C4-2B (cell line): Measurements from ENCODE around the gene RANBP3.

Experiments
- ZFX ChIP-seq: fragments of 450-650 bp; IDR thresholded peaks from 2 replicates; pipeline ENCODE4 v1.6.1; 2017
- TF ChIP-seq, protein P1 (sequence below): fragments of 450-650 bp; conservative IDR thresholded peaks from 2 replicates; pipeline ENCODE4 v1.5.1; 2017; ENCODE audit warnings: mild to moderate bottlenecking

- no peak for TF ChIP-seq ZFX
- TF ChIP-seq, protein P1, sequence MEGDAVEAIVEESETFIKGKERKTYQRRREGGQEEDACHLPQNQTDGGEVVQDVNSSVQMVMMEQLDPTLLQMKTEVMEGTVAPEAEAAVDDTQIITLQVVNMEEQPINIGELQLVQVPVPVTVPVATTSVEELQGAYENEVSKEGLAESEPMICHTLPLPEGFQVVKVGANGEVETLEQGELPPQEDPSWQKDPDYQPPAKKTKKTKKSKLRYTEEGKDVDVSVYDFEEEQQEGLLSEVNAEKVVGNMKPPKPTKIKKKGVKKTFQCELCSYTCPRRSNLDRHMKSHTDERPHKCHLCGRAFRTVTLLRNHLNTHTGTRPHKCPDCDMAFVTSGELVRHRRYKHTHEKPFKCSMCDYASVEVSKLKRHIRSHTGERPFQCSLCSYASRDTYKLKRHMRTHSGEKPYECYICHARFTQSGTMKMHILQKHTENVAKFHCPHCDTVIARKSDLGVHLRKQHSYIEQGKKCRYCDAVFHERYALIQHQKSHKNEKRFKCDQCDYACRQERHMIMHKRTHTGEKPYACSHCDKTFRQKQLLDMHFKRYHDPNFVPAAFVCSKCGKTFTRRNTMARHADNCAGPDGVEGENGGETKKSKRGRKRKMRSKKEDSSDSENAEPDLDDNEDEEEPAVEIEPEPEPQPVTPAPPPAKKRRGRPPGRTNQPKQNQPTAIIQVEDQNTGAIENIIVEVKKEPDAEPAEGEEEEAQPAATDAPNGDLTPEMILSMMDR: no peak
These were observed 17.7 kb upstream of the RANBP3 start for GRCh38 chr19:5995606-5996005.
